GM12878 (cell line): ENCODE data around the gene ACACA. TPM values are rescaled to one million over a fixed set of nuclear protein-coding genes. Genes with fewer than 3 reads are reported as not detected.
A peak's percentile ranks its signal among the peaks of the same experiment; 100 is the strongest.

Experiments used
- CHD4 ChIP-seq: fragments of 200-600 bp; sonication (generic); IDR thresholded peaks from 2 replicates; pipeline ENCODE4 v1.6.1; 2016; ENCODE audit warnings: mild to moderate bottlenecking
- E2F8 ChIP-seq: fragments of 450-650 bp; IDR thresholded peaks from 2 replicates; pipeline ENCODE4 v1.6.1; 2018; ENCODE audit warnings: mild to moderate bottlenecking, low read depth, moderate library complexity; ENCODE audit not compliant: partially characterized antibody
- MTA3 ChIP-seq: IDR thresholded peaks from 2 replicates; pipeline ENCODE4 v1.6.1; 2012; ENCODE audit warnings: low read length, inconsistent platforms, borderline replicate concordance
- NBN ChIP-seq: fragments of 450-650 bp; IDR thresholded peaks from 2 replicates; pipeline ENCODE4 v1.6.1; 2016
- NR2C2 ChIP-seq: IDR thresholded peaks from 2 replicates; pipeline ENCODE4 v1.6.1; 2011; ENCODE audit warnings: borderline replicate concordance, low read depth; ENCODE audit not compliant: control insufficient read depth, insufficient read length
- PKNOX1 ChIP-seq: fragments of 450-650 bp; IDR thresholded peaks from 2 replicates; pipeline ENCODE4 v1.6.1; 2016; ENCODE audit warnings: mild to moderate bottlenecking
- RAD51 ChIP-seq: fragments of 450-650 bp; IDR thresholded peaks from 2 replicates; pipeline ENCODE4 v1.6.1; 2016; ENCODE audit warnings: moderate library complexity, mild to moderate bottlenecking, inconsistent platforms
- RELA ChIP-seq: fragments of 450-650 bp; IDR thresholded peaks from 2 replicates; pipeline ENCODE4 v1.8.0; 2014; ENCODE audit warnings: borderline replicate concordance; ENCODE audit not compliant: partially characterized antibody
- SKIL ChIP-seq: fragments of 450-650 bp; IDR thresholded peaks from 2 replicates; pipeline ENCODE4 v1.6.1; 2017; ENCODE audit warnings: mild to moderate bottlenecking, low read depth, inconsistent platforms; ENCODE audit not compliant: poor library complexity, severe bottlenecking
- SMARCA5 ChIP-seq: fragments of 450-650 bp; IDR thresholded peaks from 2 replicates; pipeline ENCODE4 v1.6.1; 2017; ENCODE audit warnings: mild to moderate bottlenecking
- SRF ChIP-seq, 2 experiments: IDR thresholded peaks; 2 replicates each; pipeline ENCODE4 v1.6.1; 2011; ENCODE audit warnings: low read depth in 2 of 2, low read length in 2 of 2, mild to moderate bottlenecking in 1 of 2, moderate library complexity in 1 of 2
- STAT1 ChIP-seq: fragments of 450-650 bp; conservative IDR thresholded peaks from 2 replicates; pipeline ENCODE4 v1.6.1; 2014; ENCODE audit warnings: antibody characterized with exemption, mild to moderate bottlenecking
- ZNF207 ChIP-seq: fragments of 450-650 bp; IDR thresholded peaks from 2 replicates; pipeline ENCODE4 v1.6.1; 2014; ENCODE audit warnings: antibody characterized with exemption, mild to moderate bottlenecking, borderline replicate concordance
- ZNF592 ChIP-seq: fragments of 450-650 bp; IDR thresholded peaks from 2 replicates; pipeline ENCODE4 v1.6.1; 2017; ENCODE audit warnings: mild to moderate bottlenecking, moderate library complexity
- polyA plus RNA-seq, 11 experiments: library from polyadenylated mRNA; depleted of rRNA in 4 of 11; unstranded in 6 of 11; stranded (reverse) in 5 of 11; fragments of >200 nt; fragmentation: Nextera tagmentation in 4 of 11; fragmentation: Illumina TruSeq in 1 of 11; extraction: Ambion mirVana in 4 of 11; extraction: Trizol in 1 of 11; gene quantifications; 1 replicate in 1 of 11; 2 replicates in 10 of 11; pipeline versions ENCODE4 v1.2.1 to v1.2.3, GENCODE V29; 2011 to 2016; ENCODE audit warnings: inconsistent platforms in 2 of 11, missing spikeins in 2 of 11, low read depth in 1 of 11
- total RNA-seq, 4 experiments: library from RNA; depleted of rRNA in 3 of 4; stranded (reverse); fragments of >200 nt in 3 of 4; fragmentation: Illumina TruSeq in 1 of 4; extraction: Trizol in 1 of 4; gene quantifications; 2 replicates each; pipeline versions ENCODE4 v1.2.1 to v1.2.3, GENCODE V29; 2013 to 2021

The ACACA gene
- total and polyA plus RNA-seq, 10 of the 15 experiments (the other 5 are each of a cell fraction or from before 2014, with no cell fraction given), result 12.9 to 74.2 (median 32.0) TPM

- TF ChIP-seq NR2C2, result no peak
- peak; percentile 30 for TF ChIP-seq E2F8
- TF ChIP-seq RAD51, result 0 out of 2 replicates have a peak, but pooled peaks have one; percentile 39
- peak; percentile 94 for TF ChIP-seq SMARCA5
- no peak for TF ChIP-seq SKIL
- no peak for TF ChIP-seq MTA3
- TF ChIP-seq PKNOX1, result peak; percentile 11; the same call in 1 of the 2 replicates
- peak; percentile 58; the same call in 1 of the 2 replicates for TF ChIP-seq NBN
- no peak for TF ChIP-seq CHD4
- TF ChIP-seq RELA, result peak; percentile 62
- TF ChIP-seq SRF (IDR thresholded peaks at IDR 0.05; ENCODE audit: low read depth in 2 of 2, low read length in 2 of 2), result peak in 1 of 2 experiments; percentile 18; a peak in 1 of 4 replicates
- TF ChIP-seq ZNF207, result 0 out of 2 replicates have a peak, but pooled peaks have one; percentile 38
- TF ChIP-seq ZNF592, result peak; percentile 93
- TF ChIP-seq STAT1, result 0 out of 2 replicates have a peak, but pooled peaks have one; percentile 59
These were observed 33.0 kb downstream of the ACACA start (continued) for GRCh38 chr17:37373530-37374159.
